ENCODE data around the gene KLLN. TPM values are rescaled to one million over a fixed set of nuclear protein-coding genes. Genes with fewer than 3 reads are reported as not detected.

Gene KLLN
- total and polyA plus RNA-seq, 9 of the 15 experiments (the other 6 are each of a cell fraction or from before 2014, with no cell fraction given) = 0.07 to 0.40 (median 0.25) TPM

- no TSS peak for BruUV-seq (replicated peaks)
- Histone ChIP-seq H3K36me3 (ENCODE audit: control insufficient read depth, insufficient read depth, low read length) (peaks cover 30% of the 10 kb centered on the region), H3K4me3 (peak overlapping the region; percentile 49), H3K79me2 (ENCODE audit: control insufficient read depth, insufficient read depth, low read length) (peaks cover 64% of the 10 kb centered on the region), H3K9ac (ENCODE audit: insufficient read depth in 1 of 2, low read depth in 2 of 2, low read length in 2 of 2) (peak overlapping the region in 1 of 2 experiments; percentile 85; a peak in 2 of 4 replicates), H2AFZ (ENCODE audit: low read depth, low read length) (no peak overlapping the region), H4K20me1 (replicated peaks; ENCODE audit: control insufficient read depth, insufficient read depth, low read length) (no peaks in the 10 kb centered on the region; the same call in 1 of the 2 replicates), H3K4me2 (ENCODE audit: insufficient read depth, low read length) (peak overlapping the region; percentile 98), H3K4me1 (replicated peaks in 1 of 2; ENCODE audit: control insufficient read depth in 2 of 2, insufficient read depth in 2 of 2, low read length in 2 of 2) (peaks cover 3 to 5% of the 10 kb centered on the region in 2 experiments; a peak in 3 of 5 replicates), H3K27ac (ENCODE audit: extremely low read depth, low read depth, low read length) (peak overlapping the region; percentile 77; the same call in 2 of the 3 replicates), H3K27me3 (ENCODE audit: control insufficient read depth in 2 of 2, insufficient read depth in 2 of 2, low read length in 2 of 2) (no peaks in the 10 kb centered on the region), H3K9me3 (replicated peaks; ENCODE audit: control insufficient read depth, insufficient read depth, low read depth, low read length) (no peaks in the 10 kb centered on the region), H3K9me1 (ENCODE audit: control insufficient read depth, insufficient read depth, low read length) (no peaks in the 10 kb centered on the region)
- ChIA-PET POLR2A (no interaction called here), CTCF (ENCODE audit: low intra/inter-chr PET ratio) (no interaction called here)
- in situ Hi-C loops (cut with MboI) (no loop called here), intact Hi-C loops (cut with micrococcal nuclease) (loop anchor here (5.0 kb wide), 1 partner anchor 46 kb away; the partner anchor contains the start of genes KLLN and PTEN)
- no peak for ATAC-seq
- no peak for FAIRE-seq
- DNase-seq (ENCODE audit: extremely low read depth in 1 of 4, low spot score in 3 of 4) = no peak
- TF ChIP-seq CEBPB (tag; IDR thresholded peaks at IDR 0.05) (peak; percentile 67; the same call in 1 of the 2 replicates), NRF1 (conservative IDR thresholded peaks at IDR 0.05 in 1 of 2, IDR thresholded peaks at IDR 0.05 in 1 of 2) (no peak), ZNF174 (CRISPR knock-in tag; IDR thresholded peaks at IDR 0.05) (no peak), CEBPG (CRISPR knock-in tag; IDR thresholded peaks at IDR 0.05) (no peak), CEBPG (tag; conservative IDR thresholded peaks at IDR 0.05 in 1 of 2, IDR thresholded peaks at IDR 0.05 in 1 of 2) (peak in 1 of 2 experiments; percentile 53; a peak in 1 of 4 replicates)
- TF ChIP-seq, protein P1, sequence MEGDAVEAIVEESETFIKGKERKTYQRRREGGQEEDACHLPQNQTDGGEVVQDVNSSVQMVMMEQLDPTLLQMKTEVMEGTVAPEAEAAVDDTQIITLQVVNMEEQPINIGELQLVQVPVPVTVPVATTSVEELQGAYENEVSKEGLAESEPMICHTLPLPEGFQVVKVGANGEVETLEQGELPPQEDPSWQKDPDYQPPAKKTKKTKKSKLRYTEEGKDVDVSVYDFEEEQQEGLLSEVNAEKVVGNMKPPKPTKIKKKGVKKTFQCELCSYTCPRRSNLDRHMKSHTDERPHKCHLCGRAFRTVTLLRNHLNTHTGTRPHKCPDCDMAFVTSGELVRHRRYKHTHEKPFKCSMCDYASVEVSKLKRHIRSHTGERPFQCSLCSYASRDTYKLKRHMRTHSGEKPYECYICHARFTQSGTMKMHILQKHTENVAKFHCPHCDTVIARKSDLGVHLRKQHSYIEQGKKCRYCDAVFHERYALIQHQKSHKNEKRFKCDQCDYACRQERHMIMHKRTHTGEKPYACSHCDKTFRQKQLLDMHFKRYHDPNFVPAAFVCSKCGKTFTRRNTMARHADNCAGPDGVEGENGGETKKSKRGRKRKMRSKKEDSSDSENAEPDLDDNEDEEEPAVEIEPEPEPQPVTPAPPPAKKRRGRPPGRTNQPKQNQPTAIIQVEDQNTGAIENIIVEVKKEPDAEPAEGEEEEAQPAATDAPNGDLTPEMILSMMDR (IDR thresholded peaks at IDR 0.05 in 2 of 3, conservative IDR thresholded peaks at IDR 0.05 in 1 of 3; ENCODE audit: insufficient read depth in 2 of 3, low read depth in 1 of 3, low read length in 3 of 3) = 0 out of 6 replicates have a peak, but pooled peaks of 1 of the 3 experiments have one; percentile 10
- TF ChIP-seq, protein P2, sequence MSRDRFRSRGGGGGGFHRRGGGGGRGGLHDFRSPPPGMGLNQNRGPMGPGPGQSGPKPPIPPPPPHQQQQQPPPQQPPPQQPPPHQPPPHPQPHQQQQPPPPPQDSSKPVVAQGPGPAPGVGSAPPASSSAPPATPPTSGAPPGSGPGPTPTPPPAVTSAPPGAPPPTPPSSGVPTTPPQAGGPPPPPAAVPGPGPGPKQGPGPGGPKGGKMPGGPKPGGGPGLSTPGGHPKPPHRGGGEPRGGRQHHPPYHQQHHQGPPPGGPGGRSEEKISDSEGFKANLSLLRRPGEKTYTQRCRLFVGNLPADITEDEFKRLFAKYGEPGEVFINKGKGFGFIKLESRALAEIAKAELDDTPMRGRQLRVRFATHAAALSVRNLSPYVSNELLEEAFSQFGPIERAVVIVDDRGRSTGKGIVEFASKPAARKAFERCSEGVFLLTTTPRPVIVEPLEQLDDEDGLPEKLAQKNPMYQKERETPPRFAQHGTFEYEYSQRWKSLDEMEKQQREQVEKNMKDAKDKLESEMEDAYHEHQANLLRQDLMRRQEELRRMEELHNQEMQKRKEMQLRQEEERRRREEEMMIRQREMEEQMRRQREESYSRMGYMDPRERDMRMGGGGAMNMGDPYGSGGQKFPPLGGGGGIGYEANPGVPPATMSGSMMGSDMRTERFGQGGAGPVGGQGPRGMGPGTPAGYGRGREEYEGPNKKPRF (IDR thresholded peaks at IDR 0.05; ENCODE audit: low read depth, low read length) = no peak
- WGBS (ENCODE audit: insufficient coverage, low coverage, missing lambda C conversion rate) = under 1% methylated on average over 9 of the region's 9 CpGs
Measured at GRCh38 chr10:87816163-87816897, 47.0 kb downstream of the KLLN start.

Small RNA genes within 50 kb of the gene (small RNA-seq; reads per million reads assigned to genes)
- gene RN7SL78P = not detected

Other genes with a start within 250 kb of the KLLN start
- not detected in 2 replicates for gene PAPSS2, start 203.7 kb downstream of the KLLN start, total RNA-seq (2014; rRNA removed)
- gene PAPSS2, start 203.7 kb downstream of the KLLN start, total RNA-seq (2014; rRNA removed; fragmentation: Illumina TruSeq; extraction: Trizol) = not detected in 2 replicates
- not detected in 2 replicates for gene PAPSS2, start 203.7 kb downstream of the KLLN start, total RNA-seq (2015; rRNA removed; fragmentation: Illumina TruSeq; extraction: Trizol)
- 0.22 and 0.29 TPM in 2 replicates for gene PAPSS2, start 203.7 kb downstream of the KLLN start, total RNA-seq (2021)
- not detected in 2 replicates for gene PAPSS2, start 203.7 kb downstream of the KLLN start, polyA plus RNA-seq (2011; rRNA removed)
- gene PAPSS2, start 203.7 kb downstream of the KLLN start, polyA plus RNA-seq (2014; fragmentation: Illumina TruSeq; extraction: Trizol) = not detected in 2 replicates
- under 1 TPM in 1 of 2 experiments, not detected in 1; 0.01 TPM for gene PAPSS2, start 203.7 kb downstream of the KLLN start, polyA plus RNA-seq (2014; fragmentation: Nextera tagmentation; extraction: Ambion mirVana)
- not detected in 2 replicates for gene PAPSS2, start 203.7 kb downstream of the KLLN start, polyA plus RNA-seq (2014; rRNA removed)
- gene ATAD1, start 45.3 kb downstream of the KLLN start, total RNA-seq (2014; rRNA removed) = 11.3 and 13.9 TPM in 2 replicates
- 33.8 and 42.0 TPM in 2 replicates for gene ATAD1, start 45.3 kb downstream of the KLLN start, total RNA-seq (2014; rRNA removed; fragmentation: Illumina TruSeq; extraction: Trizol)
- 24.5 and 26.8 TPM in 2 replicates for gene ATAD1, start 45.3 kb downstream of the KLLN start, total RNA-seq (2015; rRNA removed; fragmentation: Illumina TruSeq; extraction: Trizol)
- 28.9 and 33.2 TPM in 2 replicates for gene ATAD1, start 45.3 kb downstream of the KLLN start, total RNA-seq (2021)
- gene ATAD1, start 45.3 kb downstream of the KLLN start, polyA plus RNA-seq (2011; rRNA removed) = 23.6 and 30.4 TPM in 2 replicates
- gene ATAD1, start 45.3 kb downstream of the KLLN start, polyA plus RNA-seq (2014; fragmentation: Illumina TruSeq; extraction: Trizol) = 21.6 and 26.8 TPM in 2 replicates
- gene ATAD1, start 45.3 kb downstream of the KLLN start, polyA plus RNA-seq (2014; fragmentation: Nextera tagmentation; extraction: Ambion mirVana) = 10 to 100 TPM; 27.3 to 31.0 TPM
- gene ATAD1, start 45.3 kb downstream of the KLLN start, polyA plus RNA-seq (2014; rRNA removed) = 16.9 and 18.9 TPM in 2 replicates
- gene PTEN, start 92 bp upstream of the KLLN start, total RNA-seq (2014; rRNA removed) = 16.9 and 22.2 TPM in 2 replicates
- gene PTEN, start 92 bp upstream of the KLLN start, total RNA-seq (2014; rRNA removed; fragmentation: Illumina TruSeq; extraction: Trizol) = 56.9 and 58.5 TPM in 2 replicates
- gene PTEN, start 92 bp upstream of the KLLN start, total RNA-seq (2015; rRNA removed; fragmentation: Illumina TruSeq; extraction: Trizol) = 52.7 and 56.4 TPM in 2 replicates
- gene PTEN, start 92 bp upstream of the KLLN start, total RNA-seq (2021) = 25.0 and 28.4 TPM in 2 replicates
- 24.2 and 25.0 TPM in 2 replicates for gene PTEN, start 92 bp upstream of the KLLN start, polyA plus RNA-seq (2011; rRNA removed)
- 15.6 and 15.7 TPM in 2 replicates for gene PTEN, start 92 bp upstream of the KLLN start, polyA plus RNA-seq (2014; fragmentation: Illumina TruSeq; extraction: Trizol)
- 10 to 100 TPM in 1 of 2 experiments, 1 to 10 TPM in 1; 8.4 to 12.8 TPM for gene PTEN, start 92 bp upstream of the KLLN start, polyA plus RNA-seq (2014; fragmentation: Nextera tagmentation; extraction: Ambion mirVana)
- 13.1 and 18.5 TPM in 2 replicates for gene PTEN, start 92 bp upstream of the KLLN start, polyA plus RNA-seq (2014; rRNA removed)